ENCODE results near the gene SDF4.

SDF4 gene

DNA sequence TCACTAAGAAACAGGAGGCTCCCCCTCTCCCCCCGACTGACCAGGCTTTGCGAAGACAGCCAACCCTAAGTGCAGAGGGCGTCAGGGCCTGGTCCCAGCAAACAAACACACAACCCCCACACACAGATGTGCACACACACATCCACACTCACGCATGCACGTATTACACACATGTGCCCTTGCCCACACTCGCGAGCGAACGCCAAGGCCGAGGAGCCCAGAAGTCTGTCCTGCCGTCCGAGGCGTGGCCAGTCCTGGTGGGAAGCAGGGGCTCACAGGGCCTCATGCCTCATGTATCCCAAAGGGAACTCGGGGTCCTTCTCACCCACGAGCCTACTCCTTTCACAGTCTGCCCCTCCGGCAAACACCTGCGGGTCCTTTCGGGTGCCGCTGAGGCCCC lies 2.0 kb downstream of the SDF4 start:
- H3K9me3 Mint-ChIP-seq: no peaks in the 10 kb centered on the region
- DNase-seq (ENCODE audit: low spot score in 2 of 2) (no peak), ATAC-seq (no peak)
- peaks cover 77% of the 10 kb centered on the region for H3K36me3 Mint-ChIP-seq
- peaks cover 45% of the 10 kb centered on the region for H3K4me1 Mint-ChIP-seq
- peak overlapping the region; percentile 87 for H3K4me3 Mint-ChIP-seq
- peak overlapping the region; percentile 94 for H3K27ac Mint-ChIP-seq

- no peak overlapping the region for H3K4me3 Mint-ChIP-seq
- H3K36me3 Mint-ChIP-seq: peaks cover 76% of the 10 kb centered on the region
- no peak for DNase-seq (ENCODE audit: low spot score in 2 of 2)
These were observed 3.0 kb downstream of the SDF4 start for GRCh38 chr1:1228596-1229321.

GRCh38 chr1:1228187-1228586 lies 3.6 kb downstream of the SDF4 start:
- Mint-ChIP-seq H3K4me3 (no peak overlapping the region), H3K4me1 (peaks cover 36% of the 10 kb centered on the region), H3K36me3 (peaks cover 76% of the 10 kb centered on the region), H3K27ac (no peak overlapping the region), H3K9me3 (no peaks in the 10 kb centered on the region)
- ATAC-seq (no peak), DNase-seq (ENCODE audit: low spot score in 2 of 2) (no peak)

More at GRCh38 chr1:1228596-1229321, 3.0 kb downstream of the SDF4 start:
- peaks cover 39% of the 10 kb centered on the region for H3K4me1 Mint-ChIP-seq
- ATAC-seq: no peak
- H3K27ac Mint-ChIP-seq: no peak overlapping the region
- H3K9me3 Mint-ChIP-seq: no peaks in the 10 kb centered on the region

DNA sequence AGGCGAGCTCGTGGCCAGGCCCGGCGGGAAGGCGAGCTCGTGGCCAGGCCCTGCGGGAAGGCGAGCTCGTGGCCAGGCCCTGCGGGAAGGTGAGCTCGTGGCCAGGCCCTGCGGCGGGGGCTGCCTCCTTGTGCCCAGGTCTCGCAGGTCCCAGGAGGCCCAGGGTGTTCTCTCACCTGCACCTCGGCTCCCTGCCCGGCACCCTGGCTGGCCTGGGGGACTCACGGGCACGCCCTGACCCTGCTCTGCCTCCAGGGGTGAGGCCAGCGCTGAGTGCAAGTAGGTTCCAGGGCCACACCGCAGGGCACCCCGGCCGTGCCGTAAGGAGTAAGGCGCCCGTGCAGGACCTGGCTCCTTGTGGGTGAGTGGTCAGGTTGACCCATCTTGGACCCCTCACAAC lies 4.4 kb downstream of the SDF4 start:
- ATAC-seq: no peak
- Mint-ChIP-seq H3K4me3 (no peak overlapping the region), H3K36me3 (peaks cover 84% of the 10 kb centered on the region)

DNA sequence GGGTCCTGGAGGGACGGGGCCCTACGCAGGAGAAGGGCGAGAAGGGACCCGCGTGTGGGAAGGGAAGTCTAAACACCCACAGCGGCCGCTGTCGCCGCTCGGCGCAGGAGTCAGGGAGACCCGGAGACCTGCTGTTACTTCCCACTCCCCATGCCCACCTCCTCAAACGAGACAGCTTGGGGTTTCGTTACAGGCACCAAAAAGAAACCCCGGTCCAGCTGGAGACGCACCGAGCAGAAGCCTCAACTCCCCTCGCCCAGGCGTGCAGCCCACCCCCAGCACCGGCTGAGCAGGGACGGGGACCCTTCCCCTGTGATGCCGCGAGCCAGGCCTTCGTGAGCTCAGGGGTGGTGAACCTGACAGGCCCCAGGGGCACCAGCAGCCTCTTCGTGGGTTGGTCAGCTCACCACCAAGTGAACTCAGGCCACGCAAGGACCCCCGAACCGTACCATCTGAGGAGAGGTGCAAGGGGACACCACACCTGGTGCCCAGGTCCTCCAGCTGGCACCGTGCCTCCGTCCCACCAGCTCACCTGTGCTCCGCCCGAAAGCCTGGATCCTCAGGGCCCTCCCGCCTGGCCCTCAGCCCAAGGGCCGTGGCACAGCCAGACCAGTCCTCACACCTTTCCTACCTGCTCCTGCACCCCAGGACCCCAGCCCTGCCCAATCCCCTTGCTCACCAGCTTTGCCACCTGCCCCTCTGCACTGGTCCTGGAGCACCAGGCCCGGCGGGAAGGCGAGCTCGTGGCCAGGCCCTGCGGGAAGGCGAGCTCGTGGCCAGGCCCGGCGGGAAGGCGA lies 5.0 kb downstream of the SDF4 start:
- Mint-ChIP-seq H3K36me3 (peaks cover 91% of the 10 kb centered on the region), H3K9me3 (no peaks in the 10 kb centered on the region), H3K4me1 (peaks cover 42% of the 10 kb centered on the region), H3K4me3 (no peak overlapping the region), H3K27ac (no peak overlapping the region)
- DNase-seq (ENCODE audit: low spot score in 2 of 2) (no peak), ATAC-seq (no peak)

More for the DNA sequence above, 4.4 kb downstream of the SDF4 start:
- DNase-seq (ENCODE audit: low spot score in 2 of 2): no peak
- H3K4me1 Mint-ChIP-seq: peaks cover 42% of the 10 kb centered on the region
- no peaks in the 10 kb centered on the region for H3K9me3 Mint-ChIP-seq
- H3K27ac Mint-ChIP-seq: no peak overlapping the region

DNA sequence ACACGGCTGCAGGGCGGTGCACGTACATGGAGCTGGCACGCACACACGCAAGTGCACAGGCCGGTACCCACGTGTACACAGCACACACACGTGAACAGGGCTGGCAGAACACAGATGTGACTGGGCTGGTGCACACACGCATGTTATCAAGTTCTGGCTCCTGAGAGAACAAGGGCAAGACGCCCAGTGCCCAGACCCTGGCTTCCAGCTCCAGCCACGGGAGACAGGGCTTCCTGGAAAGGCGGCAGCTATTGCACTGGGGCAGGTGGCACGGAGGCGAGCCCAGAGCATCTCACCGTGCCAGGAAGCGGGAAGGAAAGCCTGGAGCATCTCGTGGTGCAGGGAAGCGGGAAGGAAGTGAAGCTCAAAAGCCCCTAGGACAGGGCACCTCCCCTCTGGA lies 5.9 kb downstream of the SDF4 start:
- H3K27ac Mint-ChIP-seq: no peak overlapping the region

GRCh38 chr1:1225238-1225845 lies 6.5 kb downstream of the SDF4 start:
- no peak for DNase-seq (ENCODE audit: low spot score in 2 of 2)
- Mint-ChIP-seq H3K36me3 (peaks cover 92% of the 10 kb centered on the region), H3K27ac (no peak overlapping the region), H3K4me1 (peaks cover 43% of the 10 kb centered on the region), H3K4me3 (no peak overlapping the region), H3K9me3 (no peaks in the 10 kb centered on the region)
- no peak for ATAC-seq

More for the DNA sequence above, 5.9 kb downstream of the SDF4 start:
- Mint-ChIP-seq H3K4me3 (no peak overlapping the region), H3K4me1 (peaks cover 43% of the 10 kb centered on the region), H3K9me3 (no peaks in the 10 kb centered on the region), H3K36me3 (peaks cover 92% of the 10 kb centered on the region)
- no peak for DNase-seq (ENCODE audit: low spot score in 2 of 2)
- ATAC-seq: no peak

- Mint-ChIP-seq H3K27ac (peak overlapping the region; percentile 81), H3K36me3 (peaks cover 92% of the 10 kb centered on the region), H3K9me3 (no peaks in the 10 kb centered on the region), H3K4me3 (no peak overlapping the region), H3K4me1 (peaks cover 38% of the 10 kb centered on the region)
- no peak for ATAC-seq
- no peak for DNase-seq (ENCODE audit: low spot score in 2 of 2)
These were observed 7.9 kb downstream of the SDF4 start for GRCh38 chr1:1223891-1224290.

GRCh38 chr1:1223321-1223720 lies 8.5 kb downstream of the SDF4 start:
- Mint-ChIP-seq H3K36me3 (peaks cover 92% of the 10 kb centered on the region), H3K9me3 (no peaks in the 10 kb centered on the region), H3K4me1 (peaks cover 38% of the 10 kb centered on the region), H3K4me3 (no peak overlapping the region), H3K27ac (peak overlapping the region; percentile 81)
- no peak for ATAC-seq
- no peak for DNase-seq (ENCODE audit: low spot score in 2 of 2)

DNA sequence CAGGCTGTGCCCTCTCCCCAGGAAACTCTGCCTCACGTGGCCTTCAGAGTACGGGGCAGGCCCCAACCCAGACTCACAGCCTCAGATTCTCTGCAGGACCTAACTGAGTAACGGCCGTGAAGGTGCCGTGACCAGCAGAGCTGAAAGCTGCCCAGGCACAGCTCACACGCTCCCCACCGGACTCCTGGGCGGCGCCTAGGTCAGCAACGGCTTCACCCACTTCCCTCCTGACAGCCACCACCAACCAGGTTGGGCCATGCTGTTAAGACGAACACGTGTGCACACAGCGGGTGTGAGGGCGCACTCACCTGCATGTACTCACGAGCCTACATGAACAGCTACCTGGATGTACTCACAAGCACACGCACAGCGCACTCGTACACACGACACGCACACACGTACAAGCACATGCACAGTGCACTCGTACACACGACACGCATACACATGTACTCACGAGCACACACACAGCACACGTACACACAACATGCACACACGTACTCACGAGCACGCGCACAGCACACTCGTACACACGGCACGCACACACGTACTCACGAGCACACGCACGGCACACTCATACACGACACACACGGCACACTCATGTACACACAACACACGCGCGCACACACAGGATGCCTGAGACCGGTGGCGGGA lies 9.1 kb downstream of the SDF4 start:
- no peak overlapping the region for H3K4me3 Mint-ChIP-seq
- peaks cover 93% of the 10 kb centered on the region for H3K36me3 Mint-ChIP-seq
- H3K27ac Mint-ChIP-seq: peak overlapping the region; percentile 81
- ATAC-seq (no peak), DNase-seq (ENCODE audit: low spot score in 2 of 2) (no peak)
- peaks cover 38% of the 10 kb centered on the region for H3K4me1 Mint-ChIP-seq
- H3K9me3 Mint-ChIP-seq: no peaks in the 10 kb centered on the region

DNA sequence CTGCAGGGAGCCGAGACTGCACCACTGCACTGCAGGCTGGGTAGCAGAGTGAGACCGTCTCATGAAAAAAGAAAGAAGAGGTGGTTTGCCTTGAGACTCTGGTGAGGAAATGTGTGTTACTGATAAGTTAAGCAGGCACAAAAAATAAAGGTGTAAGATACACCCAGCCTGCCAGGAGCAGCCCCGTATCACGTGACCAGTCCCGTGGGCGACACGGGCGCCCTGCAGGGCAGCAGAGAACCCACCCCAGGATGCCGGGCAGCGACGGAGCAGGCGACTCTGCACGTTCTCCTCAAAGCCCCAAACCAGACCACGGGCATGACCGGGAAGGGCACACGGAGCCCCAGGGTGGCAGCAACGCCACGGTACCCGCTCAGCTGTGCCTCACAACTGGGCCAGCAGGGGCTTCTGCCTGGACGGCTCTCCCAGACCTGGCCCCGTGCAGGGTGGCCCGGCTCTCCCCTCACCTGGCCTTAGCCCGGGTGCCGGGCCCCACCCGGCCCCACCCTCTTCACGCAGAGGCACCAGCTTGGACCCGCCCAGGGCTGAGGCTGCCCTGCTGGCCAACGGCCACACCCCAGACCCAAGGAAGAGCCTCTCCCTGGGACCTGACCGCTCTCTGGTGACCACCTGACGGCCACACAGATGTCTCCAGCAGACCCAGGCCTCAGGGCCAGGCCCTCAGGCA lies 9.8 kb downstream of the SDF4 start:
- Mint-ChIP-seq H3K4me3 (no peak overlapping the region), H3K36me3 (peaks cover 94% of the 10 kb centered on the region), H3K9me3 (no peaks in the 10 kb centered on the region), H3K27ac (peak overlapping the region; percentile 81), H3K4me1 (peaks cover 38% of the 10 kb centered on the region)
- ATAC-seq (no peak), DNase-seq (ENCODE audit: low spot score in 2 of 2) (no peak)

- ATAC-seq (no peak), DNase-seq (ENCODE audit: low spot score in 2 of 2) (no peak)
- Mint-ChIP-seq H3K27ac (peak overlapping the region; percentile 93), H3K36me3 (peaks cover 95% of the 10 kb centered on the region), H3K4me1 (peaks cover 48% of the 10 kb centered on the region), H3K4me3 (peak overlapping the region; percentile 93), H3K9me3 (no peaks in the 10 kb centered on the region)
These were observed 11.6 kb downstream of the SDF4 start for GRCh38 chr1:1220197-1220596.

- ATAC-seq: peak; percentile 57
- H3K4me1 Mint-ChIP-seq: peaks cover 50% of the 10 kb centered on the region
- no peak for DNase-seq (ENCODE audit: low spot score in 2 of 2)
- peak overlapping the region; percentile 93 for H3K4me3 Mint-ChIP-seq
- peaks cover 100% of the 10 kb centered on the region for H3K36me3 Mint-ChIP-seq
- H3K9me3 Mint-ChIP-seq: no peaks in the 10 kb centered on the region
- H3K27ac Mint-ChIP-seq: peak overlapping the region; percentile 93
These were observed 12.5 kb downstream of the SDF4 start for GRCh38 chr1:1219341-1219740.

DNA sequence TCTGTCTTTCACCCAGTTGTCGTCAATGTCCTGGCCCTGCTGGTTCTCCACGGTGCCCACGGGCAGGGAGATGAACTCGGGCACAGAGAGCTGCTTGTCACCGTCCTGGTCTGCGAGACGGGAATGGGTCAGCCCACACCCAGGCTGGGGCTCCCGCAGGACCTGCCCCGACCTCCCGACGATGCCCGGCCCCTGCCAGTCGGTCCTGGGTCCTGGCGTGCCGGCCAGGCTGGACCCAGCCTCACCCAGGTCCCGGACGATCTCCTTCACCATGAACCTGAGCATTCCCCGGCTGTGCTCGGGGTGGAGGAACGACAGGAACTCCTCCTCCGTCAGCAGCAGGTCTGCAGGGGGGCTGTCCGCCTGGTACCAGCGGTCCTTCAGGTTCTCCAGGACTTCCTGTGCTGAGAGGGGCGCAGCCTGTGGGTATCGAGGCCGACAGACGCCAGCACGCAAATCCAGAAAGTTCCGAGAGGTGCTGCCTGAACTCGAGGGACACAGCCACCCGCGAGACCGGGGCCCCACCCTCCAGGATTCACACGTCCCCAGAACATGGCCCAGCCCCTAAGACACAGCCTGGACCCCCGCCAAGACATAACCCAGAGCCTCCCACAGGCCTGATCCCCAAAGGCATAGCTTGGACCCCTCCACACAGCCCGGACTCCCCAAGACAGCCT lies 13.1 kb downstream of the SDF4 start:
- no peak for DNase-seq (ENCODE audit: low spot score in 2 of 2)
- Mint-ChIP-seq H3K4me3 (peak overlapping the region; percentile 93), H3K27ac (peak overlapping the region; percentile 93), H3K9me3 (no peaks in the 10 kb centered on the region), H3K36me3 (peaks cover 98% of the 10 kb centered on the region), H3K4me1 (peaks cover 53% of the 10 kb centered on the region)
- no peak for ATAC-seq
